ENCODE measurements around the gene GTF2IRD1. TPM values are rescaled to one million over a fixed set of nuclear protein-coding genes. Genes with fewer than 3 reads are reported as not detected.
"Not testable (repeated sequence)": the region's sequence is repeated elsewhere in the genome, so short reads cannot be mapped to it uniquely, and the experiment has no call there.

Gene GTF2IRD1
- total RNA-seq, 1 experiment from 2014 or later = 54.7 TPM

DNA sequence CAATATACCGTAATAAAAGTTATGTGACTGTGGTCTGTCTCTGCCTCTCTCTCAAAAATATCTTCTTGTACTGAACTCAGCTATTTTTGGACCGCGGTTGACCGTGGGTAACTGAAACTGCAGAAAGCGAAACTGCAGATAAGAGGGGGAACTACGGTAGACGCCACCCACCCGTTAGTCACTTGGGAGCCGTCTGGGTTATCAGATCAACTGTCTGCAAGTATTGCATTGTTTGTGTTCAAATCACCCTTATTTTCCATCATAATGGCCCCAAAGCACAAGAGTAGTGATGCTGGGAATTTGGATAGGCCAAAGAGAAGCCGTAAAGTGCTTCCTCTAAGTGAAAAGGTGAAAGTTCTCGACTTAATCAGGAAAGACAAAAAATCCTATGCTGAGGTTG lies 196.3 kb downstream of the GTF2IRD1 start:
- peak; percentile 81 for DNase-seq (ENCODE audit: low spot score)

DNA sequence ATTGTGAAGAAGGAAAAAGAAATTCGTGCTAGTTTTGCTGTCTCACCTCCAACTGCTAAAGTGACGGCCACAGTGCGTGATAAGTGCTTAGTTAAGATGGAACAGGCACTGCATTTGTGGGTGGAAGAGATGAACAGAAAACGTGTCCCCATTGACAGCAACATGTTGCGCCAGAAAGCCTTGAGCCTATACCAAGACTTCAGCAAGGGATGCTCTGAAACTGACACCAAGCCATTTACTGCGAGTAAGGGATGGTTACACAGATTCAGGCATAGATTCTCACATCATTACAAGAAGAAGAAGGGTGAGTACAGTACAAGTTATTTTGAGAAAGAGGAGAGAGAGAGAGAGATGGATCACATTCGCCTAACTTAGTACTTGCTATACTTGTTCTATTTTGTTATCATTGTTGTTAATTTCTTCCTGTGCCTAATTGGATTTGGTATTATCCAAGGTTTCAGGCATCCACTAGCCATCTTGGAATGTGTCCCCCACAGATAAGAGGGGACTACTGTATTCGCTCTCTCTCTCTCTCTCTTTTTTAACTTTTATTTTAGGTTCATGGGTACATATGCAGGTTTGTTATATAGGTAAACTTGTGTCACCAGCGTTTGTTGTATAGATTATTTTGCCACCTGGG lies 196.9 kb downstream of the GTF2IRD1 start:
- DNase-seq (ENCODE audit: low spot score) = not testable (repeated sequence)

DNA sequence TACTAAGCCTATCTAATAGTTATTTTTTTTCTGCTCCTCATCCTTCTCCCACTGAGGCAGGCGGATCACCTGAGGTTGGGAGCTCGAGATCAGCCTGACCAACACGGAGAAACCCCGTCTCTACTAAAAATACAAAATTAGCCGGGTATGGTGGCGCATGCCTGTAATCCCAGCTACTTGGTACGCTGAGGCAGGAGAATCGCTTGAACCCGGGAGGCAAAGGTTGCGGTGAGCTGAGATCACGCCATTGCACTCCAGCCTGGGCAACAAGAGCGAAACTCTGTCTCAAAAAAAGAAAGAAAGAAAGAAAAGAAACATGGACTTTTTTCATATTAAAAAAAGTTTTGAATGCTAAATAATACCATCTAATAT lies 197.4 kb downstream of the GTF2IRD1 start:
- DNase-seq (ENCODE audit: low spot score) = not testable (repeated sequence)

Other genes with a start within 250 kb of the GTF2IRD1 start
- 0.84 and 3.3 TPM in 2 replicates for gene LAT2, start 243.9 kb upstream of the GTF2IRD1 start, total RNA-seq (2014; rRNA removed; shearing (Covaris generic))
- gene RFC2, start 199.5 kb upstream of the GTF2IRD1 start, total RNA-seq (2014; rRNA removed; shearing (Covaris generic)) = 99.1 and 138 TPM in 2 replicates
- 43.9 and 47.4 TPM in 2 replicates for gene CLIP2, start 164.5 kb upstream of the GTF2IRD1 start, total RNA-seq (2014; rRNA removed; shearing (Covaris generic))
- 178 and 188 TPM in 2 replicates for gene GTF2I, start 203.8 kb downstream of the GTF2IRD1 start, total RNA-seq (2014; rRNA removed; shearing (Covaris generic))